GM23248 (cell line): ENCODE measurements around the gene APOC3. TPM values are rescaled to one million over a fixed set of nuclear protein-coding genes. Genes with fewer than 3 reads are reported as not detected.

Experiments used
- DNase-seq: peaks from one replicate; pipeline ENCODE4 v3.0.0-alpha.2; 2015
- H2AFZ ChIP-seq: fragments of 200-600 bp; sonication (generic); 2 replicates; pipeline ENCODE4 v1.6.1; 2016; ENCODE audit warnings: antibody characterized with exemption
- H3F3A ChIP-seq: fragments of 200-600 bp; sonication (generic); 2 replicates; pipeline ENCODE4 v1.6.1; 2016; ENCODE audit warnings: mild to moderate bottlenecking, antibody characterized with exemption, mixed run types; ENCODE audit not compliant: insufficient read depth
- H3K27ac ChIP-seq: fragments of 200-600 bp; sonication (generic); 2 replicates; pipeline ENCODE4 v1.5.1; 2016; ENCODE audit warnings: mild to moderate bottlenecking
- H3K27me3 ChIP-seq: fragments of 200-600 bp; sonication (generic); replicated peaks from 2 replicates; pipeline ENCODE4 v1.6.1; 2016; ENCODE audit warnings: mild to moderate bottlenecking; ENCODE audit not compliant: insufficient read depth
- H3K36me3 ChIP-seq: fragments of 200-600 bp; sonication (generic); 2 replicates; pipeline ENCODE4 v1.6.1; 2016; ENCODE audit warnings: low read depth, mild to moderate bottlenecking
- H3K4me1 ChIP-seq: fragments of 200-600 bp; sonication (generic); 2 replicates; pipeline ENCODE4 v1.6.1; 2016; ENCODE audit warnings: mild to moderate bottlenecking; ENCODE audit not compliant: insufficient read depth
- H3K4me2 ChIP-seq: fragments of 200-600 bp; sonication (generic); one replicate; pipeline ENCODE4 v1.6.1; 2016; ENCODE audit warnings: mild to moderate bottlenecking; ENCODE audit not compliant: unreplicated experiment
- H3K4me3 ChIP-seq: fragments of 200-600 bp; sonication (generic); 2 replicates; pipeline ENCODE4 v1.5.1; 2016; ENCODE audit warnings: mild to moderate bottlenecking
- H3K79me2 ChIP-seq: fragments of 200-600 bp; sonication (generic); 2 replicates; pipeline ENCODE4 v1.6.1; 2016; ENCODE audit warnings: mild to moderate bottlenecking; ENCODE audit not compliant: insufficient read depth
- H3K9ac ChIP-seq: fragments of 200-600 bp; sonication (generic); 2 replicates; pipeline ENCODE4 v1.6.1; 2016; ENCODE audit warnings: mild to moderate bottlenecking
- H3K9me2 ChIP-seq: fragments of 200-600 bp; sonication (generic); 2 replicates; pipeline ENCODE4 v1.6.1; 2016; ENCODE audit warnings: mixed run types, mild to moderate bottlenecking, moderate library complexity; ENCODE audit not compliant: insufficient read depth
- H3K9me3 ChIP-seq: fragments of 200-600 bp; sonication (generic); one replicate; pipeline ENCODE4 v1.6.1; 2017; ENCODE audit warnings: low read depth
- H4K20me1 ChIP-seq: fragments of 200-600 bp; sonication (generic); 2 replicates; pipeline ENCODE4 v1.6.0; 2016; ENCODE audit not compliant: insufficient read depth
- EZH2 ChIP-seq: fragments of 200-600 bp; sonication (generic); IDR thresholded peaks from 2 replicates; pipeline ENCODE4 v1.6.1; 2018; ENCODE audit warnings: antibody characterized with exemption, mild to moderate bottlenecking; ENCODE audit not compliant: insufficient read depth, poor library complexity, severe bottlenecking
- EZH2phosphoT487 ChIP-seq: fragments of 200-600 bp; sonication (generic); IDR thresholded peaks from 2 replicates; pipeline ENCODE4 v1.6.1; 2018; ENCODE audit warnings: antibody characterized with exemption, moderate library complexity, mild to moderate bottlenecking, low read depth; ENCODE audit not compliant: insufficient read depth
- WGBS, 2 experiments: methylation state at CpG; one replicate each; pipeline ENCODE4 v1.1.6; 2015 to 2017; ENCODE audit warnings: low lambda C conversion rate in 2 of 2, low coverage in 1 of 2; ENCODE audit errors: missing lambda C conversion rate in 2 of 2; 5-methylcytosine and 5-hydroxymethylcytosine counted together
- in situ Hi-C: fragments of 300-500 bp; cut with MboI; formaldehyde crosslinking; loops from 2 replicates; pipeline ENCODE4 v1.15.0; 2020
- polyA plus RNA-seq: library from polyadenylated mRNA; unstranded; fragments of >200 nt; fragmentation: Nextera tagmentation; extraction: Ambion mirVana; gene quantifications from 2 replicates; pipeline ENCODE4 v1.2.1, GENCODE V29; 2016
- total RNA-seq: library from RNA; depleted of rRNA; stranded (reverse); fragments of >200 nt; shearing (Covaris generic); gene quantifications from 2 replicates; pipeline ENCODE4 v1.2.3, GENCODE V29; 2014

The APOC3 gene
- total and polyA plus RNA-seq, 2 experiments from 2014 or later = not detected

- H3K4me2 ChIP-seq = peak overlapping the region; percentile 58
- H3K27ac ChIP-seq = peak overlapping the region; percentile 87
- peaks cover 41% of the 10 kb centered on the region for H3K4me1 ChIP-seq
- H3K4me3 ChIP-seq = no peak overlapping the region
- H3K36me3 ChIP-seq = no peaks in the 10 kb centered on the region
- H3K9ac ChIP-seq = no peak overlapping the region
- no peaks in the 10 kb centered on the region for H3K9me3 ChIP-seq
- in situ Hi-C loops = no loop called here
- H3F3A ChIP-seq = peaks cover 36% of the 10 kb centered on the region
- H4K20me1 ChIP-seq = no peaks in the 10 kb centered on the region
- TF ChIP-seq EZH2 = no peak
- TF ChIP-seq EZH2phosphoT487 = no peak
- no peaks in the 10 kb centered on the region for H3K27me3 ChIP-seq
- peak; percentile 53 for DNase-seq
- WGBS, 2 experiments = 52 to 55% methylated on average over 5 of the region's 5 CpGs
- no peak overlapping the region for H2AFZ ChIP-seq
- H3K79me2 ChIP-seq = peaks cover 7% of the 10 kb centered on the region; the same call in 1 of the 2 replicates
- no peaks in the 10 kb centered on the region for H3K9me2 ChIP-seq
Observed at GRCh38 chr11:116852261-116853031, 22.7 kb downstream of the APOC3 start.

DNA sequence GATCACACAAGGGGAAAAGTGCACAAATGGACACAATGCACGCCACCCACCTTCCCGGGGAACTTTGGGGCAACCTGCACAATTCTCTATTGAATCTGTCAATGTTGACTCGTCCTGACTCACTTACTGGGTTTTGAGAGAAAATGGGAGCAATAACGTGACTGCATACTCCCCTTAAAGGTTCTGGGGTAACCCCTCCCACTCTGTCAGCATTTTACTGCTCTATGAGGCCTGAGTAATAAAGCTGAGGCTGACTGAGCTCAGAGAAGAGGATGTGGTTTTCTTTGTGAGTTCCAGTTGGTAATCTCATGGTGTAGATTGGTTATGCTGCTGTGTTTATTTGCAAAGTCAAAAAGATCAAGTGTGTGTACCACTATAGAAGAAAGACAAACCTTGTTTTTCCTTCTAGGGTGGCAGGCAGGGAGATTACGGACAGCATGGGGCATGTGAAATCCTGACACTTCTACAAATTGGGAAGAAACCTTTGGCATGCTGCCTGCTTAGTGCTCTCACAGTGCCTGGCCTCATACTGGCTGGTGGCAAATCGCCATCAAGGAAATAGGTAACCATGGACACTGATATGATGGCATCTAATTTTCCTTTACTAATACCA is 23.9 kb downstream of the APOC3 start:
- Histone ChIP-seq H2AFZ (no peak overlapping the region), H3K27me3 (no peaks in the 10 kb centered on the region), H3K9me3 (no peaks in the 10 kb centered on the region), H3K4me1 (peaks cover 45% of the 10 kb centered on the region), H3K36me3 (no peaks in the 10 kb centered on the region), H3K9me2 (no peaks in the 10 kb centered on the region), H3K9ac (peak overlapping the region; percentile 23), H3K79me2 (peaks cover 7% of the 10 kb centered on the region; the same call in 1 of the 2 replicates), H3K27ac (peak overlapping the region; percentile 87), H3K4me3 (peak overlapping the region; percentile 26; the same call in 1 of the 2 replicates), H3F3A (peaks cover 37% of the 10 kb centered on the region), H3K4me2 (peak overlapping the region; percentile 58), H4K20me1 (no peaks in the 10 kb centered on the region)
- TF ChIP-seq EZH2phosphoT487 (no peak), EZH2 (no peak)
- DNase-seq = peak; percentile 96
- in situ Hi-C loops = no loop called here
- 20 to 21% methylated on average over 6 of the region's 6 CpGs for WGBS, 2 experiments

DNA sequence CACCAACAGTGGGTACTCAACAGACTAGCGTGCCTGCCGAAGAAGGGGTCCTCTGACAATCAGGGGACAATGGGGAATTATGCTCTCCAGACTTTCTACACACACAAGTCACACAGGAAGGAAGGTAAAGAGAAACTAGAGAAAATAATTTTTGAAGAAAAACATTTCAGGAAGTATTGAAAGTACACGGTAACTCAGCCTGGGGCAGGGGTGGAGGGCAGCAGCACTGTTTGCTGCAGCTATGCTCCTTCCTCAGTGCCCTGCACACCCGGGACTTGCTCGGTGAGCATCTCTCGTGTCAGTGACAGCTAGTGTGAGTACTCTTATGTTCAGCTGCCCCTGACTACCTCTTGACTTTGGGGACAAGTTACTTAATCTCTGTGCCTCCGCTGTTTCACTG is 25.7 kb downstream of the APOC3 start:
- no peak for DNase-seq
- in situ Hi-C loops = no loop called here
- Histone ChIP-seq H3F3A (peaks cover 39% of the 10 kb centered on the region), H2AFZ (no peak overlapping the region), H3K27me3 (no peaks in the 10 kb centered on the region), H3K9me3 (no peaks in the 10 kb centered on the region), H3K4me2 (no peak overlapping the region), H3K27ac (no peak overlapping the region), H3K79me2 (peaks cover 7% of the 10 kb centered on the region; the same call in 1 of the 2 replicates), H3K4me3 (no peak overlapping the region), H3K36me3 (no peaks in the 10 kb centered on the region; the same call in 1 of the 2 replicates), H3K9me2 (no peaks in the 10 kb centered on the region), H3K4me1 (peaks cover 45% of the 10 kb centered on the region), H4K20me1 (no peaks in the 10 kb centered on the region), H3K9ac (no peak overlapping the region)
- TF ChIP-seq EZH2 (no peak), EZH2phosphoT487 (no peak)
- 97 to 98% methylated on average over 7 of the region's 7 CpGs for WGBS, 2 experiments

- Histone ChIP-seq H3K9me2 (no peaks in the 10 kb centered on the region), H3K4me2 (no peak overlapping the region), H3K4me1 (peaks cover 54% of the 10 kb centered on the region), H3K9me3 (no peaks in the 10 kb centered on the region), H3K27ac (no peak overlapping the region), H2AFZ (no peak overlapping the region), H4K20me1 (no peaks in the 10 kb centered on the region), H3K9ac (no peak overlapping the region), H3K4me3 (no peak overlapping the region), H3K36me3 (no peaks in the 10 kb centered on the region; the same call in 1 of the 2 replicates), H3F3A (peaks cover 49% of the 10 kb centered on the region), H3K27me3 (no peaks in the 10 kb centered on the region), H3K79me2 (peaks cover 7% of the 10 kb centered on the region; the same call in 1 of the 2 replicates)
- TF ChIP-seq EZH2 = no peak
- TF ChIP-seq EZH2phosphoT487 = no peak
- in situ Hi-C loops = no loop called here
- no peak for DNase-seq
- 97 to 98% methylated on average over 5 of the region's 5 CpGs for WGBS, 2 experiments
Observed at GRCh38 chr11:116856423-116856822, 26.7 kb downstream of the APOC3 start.
